Skeletal muscle cell (primary cell): ENCODE results near the gene SLC4A4.
A peak's percentile ranks its signal among the peaks of the same experiment; 100 is the strongest.
"Not testable (repeated sequence)": the region's sequence is repeated elsewhere in the genome, so short reads cannot be mapped to it uniquely, and the experiment has no call there.

Experiments used
- DNase-seq: peaks from one replicate; pipeline ENCODE4 v3.0.0-alpha.2; 2010; ENCODE audit warnings: low read depth
- H3K4me3 ChIP-seq: 2 replicates; pipeline ENCODE4 v1.5.1; 2011; ENCODE audit warnings: low read depth, mild to moderate bottlenecking, control low read depth, low read length, moderate library complexity

The SLC4A4 gene

DNA sequence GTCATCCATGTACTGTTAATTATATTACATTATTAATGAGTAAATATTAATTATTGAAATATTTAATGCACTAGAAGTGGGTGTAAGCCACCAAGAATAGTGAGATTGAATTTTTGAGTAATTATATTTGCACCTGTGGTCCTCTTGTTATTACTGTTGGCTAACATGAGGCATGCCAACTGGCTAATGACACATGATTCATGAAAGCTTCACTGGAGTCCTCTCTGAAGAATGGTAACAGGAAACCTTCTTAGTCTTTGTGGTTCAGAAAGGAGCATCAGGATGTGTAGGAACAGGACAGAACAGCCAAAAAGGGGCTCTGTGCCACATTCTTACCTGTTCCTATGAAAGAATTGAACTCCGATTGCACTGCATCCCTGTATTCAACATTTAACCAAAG, 65.2 kb downstream of the SLC4A4 start:
- DNase-seq = no peak
- H3K4me3 ChIP-seq = no peak overlapping the region

DNA sequence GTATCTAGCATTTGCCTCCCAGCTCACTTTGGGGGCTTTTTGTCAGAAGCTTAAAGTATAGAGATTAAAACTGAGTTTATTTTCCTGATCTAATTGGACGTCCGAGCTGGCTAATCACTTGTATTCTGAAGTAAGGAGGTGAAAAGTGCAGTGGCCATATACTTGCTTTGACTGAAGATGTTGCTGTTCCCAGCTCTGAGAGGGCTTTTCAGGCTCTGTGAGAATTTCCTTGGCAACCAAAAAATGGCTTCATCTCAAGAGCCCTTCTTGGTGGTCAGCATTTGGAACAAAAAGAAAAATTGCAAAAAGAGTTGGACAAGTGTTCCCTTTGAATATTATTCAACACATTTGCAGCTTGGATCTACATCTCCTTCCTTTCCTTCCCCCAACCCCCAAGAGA, 67.0 kb downstream of the SLC4A4 start:
- DNase-seq = no peak
- H3K4me3 ChIP-seq = no peak overlapping the region

DNA sequence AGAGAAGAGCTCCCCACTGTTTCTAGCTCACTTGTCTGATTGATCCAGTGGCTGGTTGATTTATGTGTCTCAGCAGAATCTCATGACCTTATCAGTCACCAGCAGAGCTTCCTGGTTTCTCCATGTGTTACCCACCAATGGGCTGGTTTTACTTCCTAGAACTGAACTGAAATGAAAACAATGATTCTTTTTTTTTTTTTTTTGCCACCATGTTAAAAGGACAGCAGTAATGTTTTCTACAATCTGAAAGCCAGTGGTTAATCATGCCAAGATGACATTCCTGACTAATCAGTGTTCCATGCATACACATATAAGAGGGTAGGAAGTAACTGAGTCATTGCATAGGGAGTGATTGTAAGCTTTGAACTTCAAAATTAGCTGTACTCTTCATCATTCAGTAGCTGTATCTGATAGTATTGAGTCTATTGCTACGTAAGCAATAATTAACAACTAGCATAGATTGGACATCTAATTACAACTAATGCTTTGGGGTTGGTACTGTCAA, 67.7 kb downstream of the SLC4A4 start:
- no peak for DNase-seq
- no peak overlapping the region for H3K4me3 ChIP-seq

DNA sequence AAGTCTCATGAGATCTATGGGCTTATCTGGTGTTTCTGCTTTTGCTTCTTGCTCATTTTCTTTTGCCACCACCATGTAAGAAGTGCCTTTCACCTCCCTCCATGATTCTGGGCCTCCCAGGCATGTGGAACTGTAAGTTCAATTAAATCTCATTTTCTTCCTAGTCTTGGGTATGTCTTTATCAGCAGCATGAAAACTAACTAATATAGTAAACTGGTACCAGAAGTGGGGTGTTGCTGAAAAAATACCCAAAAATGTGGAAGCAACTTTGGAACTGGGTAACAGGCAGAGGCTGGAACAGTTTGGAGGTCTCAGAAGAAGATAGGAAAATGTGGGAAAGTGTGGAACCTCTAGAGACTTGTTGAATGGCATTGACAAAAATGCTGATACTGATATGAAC, 70.1 kb downstream of the SLC4A4 start:
- not testable (repeated sequence) for DNase-seq, H3K4me3 ChIP-seq

DNA sequence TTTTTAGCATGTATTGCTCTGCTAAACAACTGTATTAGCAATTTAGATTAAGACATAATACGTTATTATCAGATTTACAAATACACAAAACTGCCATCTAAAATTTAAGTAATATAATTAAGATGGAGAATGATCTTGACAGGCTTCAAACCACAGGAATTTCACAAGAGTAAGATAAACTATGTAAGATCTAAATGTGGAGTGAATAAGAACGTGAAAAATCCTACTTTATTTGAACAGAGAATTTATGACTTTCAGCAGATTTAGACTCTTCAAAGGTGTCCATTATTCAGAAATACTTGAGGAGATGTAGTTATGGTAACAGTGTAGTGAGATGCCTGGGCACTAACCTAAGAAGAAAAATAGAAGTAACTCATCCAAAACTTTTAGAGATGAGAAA, 73.2 kb downstream of the SLC4A4 start:
- no peak for DNase-seq
- no peak overlapping the region for H3K4me3 ChIP-seq

DNA sequence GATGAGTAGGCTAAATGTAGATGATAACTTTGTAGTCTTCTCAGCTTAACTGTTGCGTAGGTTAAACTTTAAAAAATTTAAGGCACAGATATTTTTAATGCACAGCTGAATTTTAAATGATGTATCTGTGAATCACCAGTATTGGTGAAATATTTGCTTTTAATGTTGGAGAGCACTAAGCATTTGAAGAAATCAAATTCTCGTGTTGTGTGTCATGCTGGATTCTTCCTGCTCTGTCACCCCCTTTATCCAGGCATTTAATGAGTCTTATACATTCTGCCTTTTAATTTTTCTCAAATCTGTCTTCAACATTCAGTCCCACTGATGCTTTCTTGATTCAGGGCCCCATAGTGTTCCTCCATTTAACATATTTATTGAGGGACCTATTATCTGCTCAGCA, 76.7 kb downstream of the SLC4A4 start:
- no peak for DNase-seq

DNA sequence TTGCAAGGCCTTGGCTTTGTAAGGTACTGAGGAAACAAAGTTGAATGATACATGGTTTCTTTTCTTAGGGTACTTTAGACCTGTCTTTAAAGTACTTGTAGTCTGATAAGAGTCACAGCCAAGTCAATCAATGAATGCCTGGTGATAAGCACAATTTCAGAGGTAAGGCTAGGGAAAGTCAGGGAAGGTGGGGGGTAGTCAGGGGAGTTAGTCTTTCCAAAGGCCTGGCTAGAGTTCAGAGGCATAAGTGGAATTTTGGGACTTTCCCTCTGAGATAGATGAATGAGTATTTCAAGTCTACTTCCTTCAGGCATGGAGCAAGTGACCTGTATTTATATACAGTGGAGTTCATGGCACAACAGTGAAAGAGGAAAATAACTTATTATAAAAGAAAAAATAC, 78.3 kb downstream of the SLC4A4 start:
- no peak overlapping the region for H3K4me3 ChIP-seq
- no peak for DNase-seq

More for the DNA sequence above, 76.7 kb downstream of the SLC4A4 start:
- no peak overlapping the region for H3K4me3 ChIP-seq

DNA sequence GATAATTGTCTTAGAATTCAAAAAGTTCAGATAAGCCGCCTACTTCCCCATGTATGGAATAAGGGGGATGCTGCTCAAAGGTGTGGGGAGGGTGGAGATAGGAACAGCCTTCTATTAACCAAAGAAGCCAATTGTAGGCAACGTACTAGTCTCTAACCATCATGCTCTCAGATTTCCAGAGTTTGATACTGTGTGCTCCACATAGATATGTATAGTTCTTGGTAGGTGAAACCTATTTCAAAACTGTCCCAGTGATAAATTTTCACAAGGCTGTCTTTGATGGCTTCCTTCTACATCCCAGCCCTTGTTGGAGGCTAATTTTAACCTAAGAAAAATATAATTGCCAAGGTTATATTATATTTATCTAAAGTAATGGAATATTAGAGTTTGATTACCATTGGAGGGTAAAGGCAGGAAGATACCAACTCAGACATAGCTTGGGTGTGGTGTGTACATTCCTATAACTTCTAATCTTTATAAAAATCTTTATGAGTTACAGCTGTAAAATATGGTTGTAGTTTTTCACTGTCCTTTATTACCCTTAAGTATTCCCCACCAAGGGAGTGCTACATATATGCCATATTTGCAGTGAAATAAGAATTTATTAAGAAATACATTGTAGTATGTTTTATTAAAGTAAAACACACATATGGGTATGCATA, 87.7 kb downstream of the SLC4A4 start:
- H3K4me3 ChIP-seq = no peak overlapping the region
- DNase-seq = no peak

DNA sequence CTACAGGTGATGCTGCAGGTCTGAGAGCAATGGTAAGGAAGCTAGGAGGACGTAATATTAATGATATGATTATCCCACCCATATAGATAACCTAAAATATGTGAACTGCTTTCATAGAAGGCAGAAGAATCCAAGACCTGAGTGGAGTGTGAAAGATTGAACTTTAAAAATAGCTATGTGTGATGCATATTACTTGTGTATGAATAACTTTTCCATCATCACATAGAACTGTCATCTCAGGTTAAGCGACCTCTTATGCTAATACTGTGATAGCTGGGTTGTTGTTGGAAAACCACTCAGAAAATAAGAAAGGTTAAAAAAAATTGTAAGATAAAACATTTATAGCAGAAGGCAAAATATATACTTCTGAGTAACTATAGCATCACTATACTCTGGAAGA, 90.3 kb downstream of the SLC4A4 start:
- no peak for DNase-seq
- no peak overlapping the region for H3K4me3 ChIP-seq

DNA sequence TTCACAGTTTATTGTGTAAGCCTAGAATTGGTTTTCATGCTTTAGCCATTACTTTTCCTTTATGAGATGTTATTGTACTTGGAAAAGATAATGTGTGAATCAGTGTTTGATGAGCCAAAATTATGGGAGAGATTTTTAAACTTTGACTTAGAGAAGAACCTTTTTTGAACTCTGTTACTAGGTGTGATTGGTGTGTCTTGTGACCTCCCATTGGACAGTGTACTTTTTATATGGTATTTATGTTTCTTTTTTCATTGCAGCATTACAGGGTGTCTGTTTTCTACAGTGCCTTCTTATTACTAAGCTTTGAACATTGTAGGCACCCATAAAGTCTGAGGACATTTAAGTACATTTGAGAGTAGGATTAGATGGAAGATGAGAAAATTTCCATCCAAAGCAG, 91.1 kb downstream of the SLC4A4 start:
- no peak for DNase-seq
- H3K4me3 ChIP-seq = no peak overlapping the region

DNA sequence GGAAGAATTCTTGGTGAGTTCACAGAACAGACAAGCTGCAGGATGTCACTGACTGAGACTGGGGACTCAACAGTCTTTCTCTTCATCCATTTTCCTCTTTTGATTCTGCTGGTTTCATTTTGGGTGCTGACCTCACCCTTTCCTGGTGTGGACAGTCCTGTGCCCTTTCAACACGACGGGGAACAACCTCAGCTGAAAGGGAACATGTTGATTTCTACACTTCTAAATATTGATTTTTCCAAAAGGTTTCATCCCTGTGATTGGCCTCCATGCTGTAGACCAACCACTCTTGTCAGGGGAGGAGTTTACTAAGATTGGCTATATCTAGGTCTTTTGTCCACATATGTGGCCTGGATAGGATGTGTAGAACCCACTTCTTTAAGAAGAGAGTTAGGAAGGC, 91.8 kb downstream of the SLC4A4 start:
- no peak overlapping the region for H3K4me3 ChIP-seq
- no peak for DNase-seq

DNA sequence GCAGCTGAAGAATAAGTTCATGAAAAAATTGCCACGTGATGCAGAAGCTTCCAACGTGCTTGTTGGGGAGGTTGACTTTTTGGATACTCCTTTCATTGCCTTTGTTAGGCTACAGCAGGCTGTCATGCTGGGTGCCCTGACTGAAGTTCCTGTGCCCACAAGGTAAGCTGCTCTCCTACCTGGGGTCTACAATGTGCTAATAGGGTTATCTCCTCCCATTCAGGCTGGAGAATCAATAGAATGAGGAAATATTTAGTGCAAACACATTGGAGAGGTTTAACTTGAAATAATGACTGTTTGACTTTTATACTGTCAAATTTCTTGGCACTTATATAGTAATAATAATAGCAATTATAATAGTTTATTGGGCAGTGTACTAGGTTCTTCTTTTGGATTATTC, 101.8 kb downstream of the SLC4A4 start:
- DNase-seq = no peak
- no peak overlapping the region for H3K4me3 ChIP-seq

DNA sequence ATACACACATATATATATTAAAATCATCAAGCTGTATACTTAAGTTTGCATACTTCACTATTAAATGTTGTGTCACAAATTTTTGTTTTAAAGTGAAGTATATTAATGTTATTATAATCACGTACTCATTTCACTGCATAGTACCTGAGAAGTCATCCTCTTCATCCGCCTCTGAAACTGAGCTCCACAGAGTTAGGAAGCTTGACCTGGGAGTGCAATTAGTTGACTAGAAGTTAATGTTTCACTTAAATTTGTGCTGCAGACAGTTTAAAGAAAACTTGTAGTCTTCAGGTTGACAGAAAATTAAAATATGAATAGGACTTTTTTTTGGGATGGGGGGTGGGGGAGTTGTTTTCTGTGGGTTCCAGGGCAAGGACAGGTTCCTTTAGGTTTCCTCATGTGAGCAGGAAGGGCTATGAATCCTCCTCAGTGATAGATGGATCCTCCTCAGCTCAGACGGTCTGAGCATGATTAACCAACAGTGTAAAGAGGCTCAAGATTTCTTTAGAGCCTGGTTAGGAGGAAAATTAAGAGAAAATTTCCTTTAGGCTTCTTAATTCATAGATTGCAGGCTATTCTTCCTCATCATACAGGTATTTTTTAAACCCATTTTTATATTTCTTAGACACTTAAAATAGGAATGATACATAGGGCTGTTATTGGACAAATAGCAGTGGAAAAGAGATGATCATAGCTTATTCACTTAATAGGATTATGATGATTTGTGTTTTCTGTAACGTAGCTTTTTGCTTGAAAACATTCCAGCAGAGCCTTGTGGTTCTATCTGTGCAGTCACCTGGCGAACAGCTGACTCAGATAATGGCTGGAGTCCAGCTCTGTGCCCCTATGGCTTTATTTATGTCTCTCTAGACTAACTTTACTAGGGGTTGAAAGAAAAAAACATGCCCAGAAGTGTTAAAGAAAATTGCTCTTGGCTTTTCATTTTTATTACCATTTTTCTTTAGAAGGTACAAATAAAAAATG, 102.7 kb downstream of the SLC4A4 start:
- peak; percentile 23 for DNase-seq

DNA sequence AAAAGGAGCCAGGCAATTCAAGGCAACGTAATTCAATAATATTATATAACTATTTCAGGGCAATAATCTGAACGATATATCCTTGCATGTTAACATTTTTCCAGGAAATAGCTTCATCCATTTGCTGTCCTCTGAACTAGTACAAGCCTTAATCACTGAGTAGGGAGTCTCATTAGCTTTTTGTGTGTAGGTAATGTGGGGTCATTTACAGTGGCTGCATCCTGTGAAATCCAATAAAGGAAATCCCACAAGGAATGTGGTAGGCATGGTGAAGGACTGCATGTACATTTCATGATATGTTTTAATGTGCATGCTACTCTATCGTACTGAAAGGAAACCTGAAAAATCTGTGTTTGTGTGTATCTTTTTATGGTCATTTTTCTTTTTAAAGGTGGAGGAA, 103.5 kb downstream of the SLC4A4 start:
- no peak for DNase-seq

More for the DNA sequence above, 102.7 kb downstream of the SLC4A4 start:
- H3K4me3 ChIP-seq = no peak overlapping the region

DNA sequence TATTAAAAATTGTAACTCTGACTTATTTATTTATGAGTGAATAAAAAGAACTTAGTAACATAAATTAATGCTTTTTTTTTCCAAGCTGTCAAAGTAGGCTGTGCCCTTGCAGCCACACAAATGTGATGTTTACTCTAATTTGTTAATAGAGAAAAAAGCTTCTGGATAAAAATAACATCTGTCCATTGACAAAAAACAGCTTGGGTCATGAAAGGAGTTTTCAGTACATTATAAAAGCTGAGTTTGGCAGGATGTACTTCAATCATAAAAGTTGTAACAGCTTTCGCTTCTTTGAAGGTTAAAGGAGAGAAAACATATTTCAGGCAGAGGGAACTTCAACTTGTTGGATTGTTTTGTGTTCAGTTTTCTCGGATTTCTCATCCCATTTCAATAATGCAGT, 105.6 kb downstream of the SLC4A4 start:
- no peak for DNase-seq
- no peak overlapping the region for H3K4me3 ChIP-seq

More for the DNA sequence above, 103.5 kb downstream of the SLC4A4 start:
- no peak overlapping the region for H3K4me3 ChIP-seq

DNA sequence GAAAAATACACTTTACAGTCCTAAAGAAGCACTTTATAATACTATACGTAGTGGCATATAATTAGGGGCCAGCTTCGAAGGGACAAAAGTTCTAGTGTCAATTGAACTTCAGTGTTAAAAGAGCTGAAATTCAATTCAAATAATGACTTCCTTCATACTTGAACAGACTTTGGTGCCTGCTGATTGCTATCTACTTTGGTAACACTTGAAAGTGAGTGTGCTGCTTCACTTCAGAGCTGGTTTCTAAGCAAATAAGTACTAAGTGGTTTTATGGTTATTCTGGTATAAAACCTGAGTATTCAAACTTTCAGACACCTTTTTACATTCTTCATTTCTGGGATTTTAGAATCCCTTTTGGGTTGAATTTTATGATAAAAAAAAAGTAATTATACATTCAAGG, 107.0 kb downstream of the SLC4A4 start:
- H3K4me3 ChIP-seq = no peak overlapping the region
- DNase-seq = no peak

DNA sequence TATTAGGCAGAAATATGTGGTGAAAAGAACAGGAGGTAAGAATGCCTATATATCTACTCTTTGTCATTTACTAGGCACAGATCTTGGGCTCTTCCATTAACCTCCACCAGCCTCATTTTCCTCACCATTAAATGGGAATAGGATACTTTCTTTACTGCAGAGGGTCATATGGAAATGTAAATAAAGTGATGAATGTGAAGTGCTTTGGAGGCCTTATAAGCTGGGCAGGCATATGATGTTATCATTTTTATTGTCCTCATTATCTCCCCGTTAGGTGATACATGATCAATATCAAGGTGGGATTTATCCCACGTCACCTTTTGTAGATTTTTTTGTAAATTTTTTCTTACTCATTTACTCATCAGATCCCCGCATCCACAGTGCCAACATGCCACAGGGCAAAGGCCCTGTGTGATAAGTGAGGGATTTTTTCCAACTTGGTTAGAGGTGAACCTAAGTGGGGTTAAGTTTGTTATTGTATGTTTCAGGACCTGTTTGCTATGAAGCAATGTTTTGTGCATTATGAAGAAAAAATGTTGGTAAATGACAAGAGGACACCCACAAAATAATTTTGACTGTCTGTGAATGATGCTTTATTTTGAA, 107.8 kb downstream of the SLC4A4 start:
- no peak overlapping the region for H3K4me3 ChIP-seq
- DNase-seq = no peak

DNA sequence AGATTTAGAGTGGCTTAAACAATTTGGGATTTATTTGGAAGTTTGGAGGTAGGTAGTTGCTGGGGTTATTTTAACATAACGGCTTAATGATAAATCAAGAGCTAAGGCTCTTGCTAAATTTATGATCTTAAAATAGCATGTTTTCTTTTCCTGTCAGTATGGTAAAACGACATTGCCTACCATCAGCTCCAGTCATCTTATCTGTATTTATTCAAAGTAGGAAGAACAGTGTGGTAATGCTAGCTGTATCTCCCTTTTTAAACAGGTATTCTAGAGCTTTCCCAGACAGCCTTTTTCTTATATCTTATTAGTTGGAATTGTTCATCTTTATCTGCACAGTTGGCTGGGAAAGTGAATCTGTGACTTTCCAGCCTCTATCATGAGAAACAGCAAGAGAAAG, 110.2 kb downstream of the SLC4A4 start:
- no peak for DNase-seq
- no peak overlapping the region for H3K4me3 ChIP-seq

DNA sequence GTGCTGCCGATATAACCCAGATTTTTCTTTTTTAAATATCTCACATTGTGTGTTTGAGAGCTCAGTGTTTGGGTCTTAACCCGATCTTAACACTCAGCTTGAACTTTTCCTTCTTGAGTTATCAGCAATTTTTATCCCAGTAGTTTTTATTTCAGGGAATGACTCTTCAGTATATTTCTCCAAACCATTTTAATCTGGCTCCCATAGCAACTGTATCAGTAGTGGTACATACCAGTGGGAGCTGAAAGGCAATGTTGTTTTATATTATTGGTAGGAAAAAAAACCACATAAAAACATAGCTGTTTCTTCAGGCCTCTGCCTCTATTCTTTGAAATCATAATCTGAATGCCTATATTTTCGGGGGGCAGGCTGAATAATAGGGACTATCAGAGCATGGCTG, 111.1 kb downstream of the SLC4A4 start:
- no peak overlapping the region for H3K4me3 ChIP-seq
- DNase-seq = no peak

DNA sequence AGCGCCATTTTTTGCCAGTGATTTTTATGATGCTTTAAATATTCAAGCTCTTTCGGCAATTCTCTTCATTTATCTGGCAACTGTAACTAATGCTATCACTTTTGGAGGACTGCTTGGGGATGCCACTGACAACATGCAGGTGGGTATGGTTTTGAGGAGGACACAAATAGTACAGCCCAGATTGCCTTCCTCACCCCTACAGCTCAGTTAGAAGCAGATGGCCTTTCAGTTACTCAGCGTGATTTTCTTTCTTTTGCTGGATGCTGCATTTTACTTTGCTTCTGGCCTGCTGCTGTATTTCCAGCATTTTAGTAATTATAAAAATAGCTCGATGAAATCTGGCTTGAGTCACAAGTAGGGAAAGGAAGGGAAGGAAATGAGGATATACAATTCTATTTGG, 114.7 kb downstream of the SLC4A4 start:
- no peak for DNase-seq
- no peak overlapping the region for H3K4me3 ChIP-seq
